Mesenteric fat pad (tissue), 1 donor: ENCODE measurements around the gene PTGR3. TPM values are rescaled to one million over a fixed set of nuclear protein-coding genes. Genes with fewer than 3 reads are reported as not detected.
"Not testable (repeated sequence)": the region's sequence is repeated elsewhere in the genome, so short reads cannot be mapped to it uniquely, and the experiment has no call there.

ENCODE experiments used
- DNase-seq: peaks from one replicate; pipeline ENCODE4 v3.0.0-alpha.2; 2020; ENCODE audit warnings: low spot score
- total RNA-seq: library from RNA; stranded (reverse); fragmentation: NEBNext Ultra II Directional; extraction: Animal tissue kit (Norgen Biotek cat#: 25700); gene quantifications from one replicate; pipeline ENCODE4 v1.2.1, GENCODE V29; 2021
- donor health status: DM: yes; HTN: yes; CAD: no.

The PTGR3 gene
- total RNA-seq, 1 donor from 2014 or later: 25.5 TPM

- DNase-seq: no peak
These were observed 5.3 kb downstream of the PTGR3 start for GRCh38 chr18:75203416-75204268.

GRCh38 chr18:75202696-75203365, 6.1 kb downstream of the PTGR3 start:
- no peak for DNase-seq

- no peak for DNase-seq
These were observed 7.4 kb downstream of the PTGR3 start for GRCh38 chr18:75201282-75202270.

- no peak for DNase-seq
These were observed 8.2 kb downstream of the PTGR3 start for GRCh38 chr18:75200605-75201280.

GRCh38 chr18:75200071-75200470, 8.9 kb downstream of the PTGR3 start:
- DNase-seq: no peak

GRCh38 chr18:75199327-75199726, 9.6 kb downstream of the PTGR3 start:
- no peak for DNase-seq

- DNase-seq: no peak
These were observed 10.9 kb downstream of the PTGR3 start for GRCh38 chr18:75198036-75198435.

GRCh38 chr18:75192899-75193298, 16.0 kb downstream of the PTGR3 start:
- no peak for DNase-seq

GRCh38 chr18:75189696-75190095, 19.2 kb downstream of the PTGR3 start:
- no peak for DNase-seq

- not testable (repeated sequence) for DNase-seq
These were observed 21.2 kb downstream of the PTGR3 start for GRCh38 chr18:75187702-75188101.

- no peak for DNase-seq
These were observed 23.5 kb downstream of the PTGR3 start for GRCh38 chr18:75185460-75185859.

GRCh38 chr18:75183973-75184493, 24.9 kb downstream of the PTGR3 start:
- DNase-seq: no peak

- no peak for DNase-seq
These were observed 25.4 kb downstream of the PTGR3 start for GRCh38 chr18:75183524-75183923.

GRCh38 chr18:75179819-75180600, 28.9 kb downstream of the PTGR3 start:
- no peak for DNase-seq

GRCh38 chr18:75178376-75178775, 30.6 kb downstream of the PTGR3 start:
- DNase-seq: no peak

- no peak for DNase-seq
These were observed 32.1 kb downstream of the PTGR3 start for GRCh38 chr18:75176849-75177248.

- DNase-seq: no peak
These were observed 35.2 kb downstream of the PTGR3 start for GRCh38 chr18:75173738-75174137.

- no peak for DNase-seq
These were observed 35.9 kb downstream of the PTGR3 start for GRCh38 chr18:75173125-75173432.

GRCh38 chr18:75172299-75173124, 36.4 kb downstream of the PTGR3 start:
- no peak for DNase-seq
